MM.1S (cell line): ENCODE measurements around the gene COL7A1.

Experiments
- DNase-seq: peaks from one replicate; pipeline ENCODE4 v3.0.0-alpha.2; 2015
- H2AFZ ChIP-seq: fragments of 300-600 bp; sonication (generic); 2 replicates; pipeline ENCODE4 v1.6.0; 2016; ENCODE audit warnings: antibody characterized with exemption, low read length
- H3F3A ChIP-seq: fragments of 300-600 bp; sonication (generic); 2 replicates; pipeline ENCODE4 v1.6.1; 2016; ENCODE audit warnings: mild to moderate bottlenecking, antibody characterized with exemption, low read length, moderate library complexity, mixed read lengths; ENCODE audit not compliant: insufficient read depth
- H3K27ac ChIP-seq: fragments of 300-600 bp; sonication (generic); 2 replicates; pipeline ENCODE4 v1.5.1; 2016; ENCODE audit warnings: mild to moderate bottlenecking, low read length
- H3K27me3 ChIP-seq: fragments of 300-600 bp; sonication (generic); replicated peaks from 2 replicates; pipeline ENCODE4 v1.6.0; 2016; ENCODE audit warnings: low read length; ENCODE audit not compliant: insufficient read depth
- H3K36me3 ChIP-seq: fragments of 300-600 bp; sonication (generic); replicated peaks from 2 replicates; pipeline ENCODE4 v1.6.1; 2016; ENCODE audit warnings: mild to moderate bottlenecking, low read length, mixed read lengths; ENCODE audit not compliant: insufficient read depth
- H3K4me1 ChIP-seq: fragments of 300-600 bp; sonication (generic); 2 replicates; pipeline ENCODE4 v1.6.1; 2016; ENCODE audit warnings: low read length, mixed read lengths
- H3K4me2 ChIP-seq: fragments of 300-600 bp; sonication (generic); 2 replicates; pipeline ENCODE4 v1.6.0; 2016; ENCODE audit warnings: low read depth, low read length
- H3K4me3 ChIP-seq: fragments of 300-600 bp; sonication (generic); 2 replicates; pipeline ENCODE4 v1.5.1; 2016; ENCODE audit warnings: low read length, mixed read lengths
- H3K79me2 ChIP-seq: fragments of 300-600 bp; sonication (generic); 2 replicates; pipeline ENCODE4 v1.6.1; 2016; ENCODE audit warnings: mixed run types, low read length, mixed read lengths
- H3K9ac ChIP-seq: fragments of 300-600 bp; sonication (generic); 2 replicates; pipeline ENCODE4 v1.6.1; 2016; ENCODE audit warnings: low read length, mixed read lengths
- H3K9me2 ChIP-seq: fragments of 300-600 bp; sonication (generic); replicated peaks from 2 replicates; pipeline ENCODE4 v1.6.1; 2016; ENCODE audit warnings: mild to moderate bottlenecking, low read length, mixed read lengths; ENCODE audit not compliant: insufficient read depth
- H3K9me3 ChIP-seq: fragments of 300-600 bp; sonication (generic); replicated peaks from 2 replicates; pipeline ENCODE4 v1.6.1; 2016; ENCODE audit warnings: mild to moderate bottlenecking, low read length, mixed read lengths; ENCODE audit not compliant: insufficient read depth
- H4K20me1 ChIP-seq: fragments of 300-600 bp; sonication (generic); 2 replicates; pipeline ENCODE4 v1.6.1; 2016; ENCODE audit warnings: mild to moderate bottlenecking, low read length, moderate library complexity, mixed read lengths; ENCODE audit not compliant: insufficient read depth
- CTCF ChIP-seq: fragments of 300-600 bp; sonication (generic); IDR thresholded peaks from 2 replicates; pipeline ENCODE4 v1.5.1; 2016; ENCODE audit warnings: antibody characterized with exemption, low read length, mixed read lengths
- EZH2 ChIP-seq: fragments of 300-600 bp; sonication (generic); optimal IDR thresholded peaks from 2 replicates; pipeline ENCODE3; 2017; ENCODE audit warnings: low read depth, mild to moderate bottlenecking, antibody characterized with exemption, low read length, mixed read lengths
- EZH2phosphoT487 ChIP-seq: fragments of 300-600 bp; sonication (generic); IDR thresholded peaks from 2 replicates; pipeline ENCODE4 v1.6.1; 2018; ENCODE audit warnings: antibody characterized with exemption, low read length

The COL7A1 gene

DNA sequence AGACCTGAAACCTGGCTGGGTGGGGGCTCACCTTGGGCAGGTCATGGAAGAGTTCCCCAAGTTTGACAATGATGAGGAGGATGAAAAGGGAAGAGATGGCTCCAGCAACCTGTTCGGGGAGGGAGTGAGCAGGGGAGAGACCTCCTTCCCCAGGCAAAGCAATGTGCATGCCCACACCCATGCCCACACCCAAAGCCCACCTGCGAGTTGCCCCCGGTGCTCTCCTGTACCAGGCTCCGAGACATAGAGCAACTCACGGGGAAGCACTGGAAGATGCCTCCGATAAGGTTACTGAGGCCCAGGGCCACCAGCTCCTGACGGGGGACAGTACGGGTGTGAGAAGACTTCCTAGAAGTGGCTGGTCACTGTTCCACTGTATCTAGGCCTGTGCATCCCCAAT, 35.3 kb upstream of the COL7A1 start:
- Histone ChIP-seq H3K9me2 (no peaks in the 10 kb centered on the region), H3K4me3 (no peak overlapping the region), H3K9ac (no peak overlapping the region), H3K9me3 (no peaks in the 10 kb centered on the region), H4K20me1 (no peaks in the 10 kb centered on the region), H3K4me2 (no peak overlapping the region), H3K4me1 (0 out of 2 replicates have a peak, but pooled peaks cover 5% of the 10 kb centered on the region), H3K27me3 (no peaks in the 10 kb centered on the region), H2AFZ (no peak overlapping the region), H3K27ac (no peak overlapping the region), H3K36me3 (no peaks in the 10 kb centered on the region), H3F3A (no peaks in the 10 kb centered on the region), H3K79me2 (no peaks in the 10 kb centered on the region)
- DNase-seq: no peak
- TF ChIP-seq CTCF (no peak), EZH2 (no peak), EZH2phosphoT487 (no peak)

DNA sequence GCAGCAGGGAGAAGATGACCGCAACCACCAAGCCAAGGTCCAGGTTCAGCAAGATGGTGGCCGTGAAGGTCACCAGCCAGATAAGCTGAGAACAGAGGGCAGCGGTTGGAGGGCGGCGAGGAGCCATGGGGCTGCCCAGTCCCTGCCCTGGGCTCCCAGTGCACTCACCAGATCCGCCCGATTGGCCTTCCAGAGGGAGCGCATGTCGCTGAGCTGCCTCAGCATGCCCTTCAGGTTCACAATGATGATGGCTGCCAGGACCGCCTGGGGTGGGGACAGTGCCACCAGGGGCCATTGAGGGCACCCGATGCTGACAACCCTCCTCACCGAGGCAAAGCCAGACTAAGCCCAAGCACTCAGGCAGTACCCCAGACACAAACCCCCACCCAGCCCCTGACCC, 34.8 kb upstream of the COL7A1 start:
- H3K9me2 ChIP-seq: no peaks in the 10 kb centered on the region

GRCh38 chr3:48628277-48629017, 33.3 kb upstream of the COL7A1 start:
- H3K36me3 ChIP-seq: no peaks in the 10 kb centered on the region
- no peaks in the 10 kb centered on the region for H3K9me2 ChIP-seq
- no peaks in the 10 kb centered on the region for H3K27me3 ChIP-seq
- no peak overlapping the region for H3K9ac ChIP-seq
- DNase-seq: no peak
- no peak for TF ChIP-seq EZH2phosphoT487
- TF ChIP-seq CTCF: no peak
- TF ChIP-seq EZH2: no peak
- no peaks in the 10 kb centered on the region for H3K4me1 ChIP-seq
- no peak overlapping the region for H3K4me3 ChIP-seq
- no peaks in the 10 kb centered on the region for H3F3A ChIP-seq
- no peak overlapping the region for H2AFZ ChIP-seq
- no peaks in the 10 kb centered on the region for H4K20me1 ChIP-seq
- H3K9me3 ChIP-seq: no peaks in the 10 kb centered on the region
- no peak overlapping the region for H3K27ac ChIP-seq
- H3K4me2 ChIP-seq: no peak overlapping the region
- no peaks in the 10 kb centered on the region for H3K79me2 ChIP-seq

More for the DNA sequence above, 34.8 kb upstream of the COL7A1 start:
- no peak for TF ChIP-seq CTCF
- no peak for TF ChIP-seq EZH2phosphoT487
- no peak for TF ChIP-seq EZH2
- H3K4me1 ChIP-seq: 0 out of 2 replicates have a peak, but pooled peaks cover 5% of the 10 kb centered on the region
- no peaks in the 10 kb centered on the region for H3K9me3 ChIP-seq
- DNase-seq: no peak
- no peak overlapping the region for H3K27ac ChIP-seq
- no peak overlapping the region for H2AFZ ChIP-seq
- no peak overlapping the region for H3K4me2 ChIP-seq
- no peaks in the 10 kb centered on the region for H3K27me3 ChIP-seq
- no peak overlapping the region for H3K4me3 ChIP-seq
- no peak overlapping the region for H3K9ac ChIP-seq
- H3K36me3 ChIP-seq: no peaks in the 10 kb centered on the region
- no peaks in the 10 kb centered on the region for H4K20me1 ChIP-seq
- no peaks in the 10 kb centered on the region for H3K79me2 ChIP-seq
- H3F3A ChIP-seq: no peaks in the 10 kb centered on the region
